Endothelial cell (in vitro differentiated cells): ENCODE results near the gene NANOGP8. TPM values are rescaled to one million over a fixed set of nuclear protein-coding genes. Genes with fewer than 3 reads are reported as not detected.

Experiments used
- DNase-seq: peaks from one replicate; pipeline ENCODE4 v3.0.0; 2021; ENCODE audit warnings: low spot score
- H3K27ac Mint-ChIP-seq: one replicate; pipeline ENCODE4 v1.8.0; 2021; ENCODE audit warnings: mixed read lengths, inconsistent platforms; ENCODE audit not compliant: unreplicated experiment
- H3K27me3 Mint-ChIP-seq: one replicate; pipeline ENCODE4 v1.8.0; 2021; ENCODE audit warnings: mild to moderate bottlenecking, moderate library complexity, mixed read lengths, inconsistent platforms; ENCODE audit not compliant: unreplicated experiment
- H3K36me3 Mint-ChIP-seq: one replicate; pipeline ENCODE4 v1.8.0; 2021; ENCODE audit warnings: mild to moderate bottlenecking, low read depth, mixed read lengths, inconsistent platforms; ENCODE audit not compliant: unreplicated experiment
- H3K4me1 Mint-ChIP-seq: one replicate; pipeline ENCODE4 v1.8.0; 2021; ENCODE audit warnings: mild to moderate bottlenecking, mixed read lengths, inconsistent platforms; ENCODE audit not compliant: unreplicated experiment
- H3K4me3 Mint-ChIP-seq: one replicate; pipeline ENCODE4 v1.8.0; 2021; ENCODE audit warnings: mild to moderate bottlenecking, mixed read lengths, inconsistent platforms; ENCODE audit not compliant: unreplicated experiment
- H3K9me3 Mint-ChIP-seq: one replicate; pipeline ENCODE4 v1.8.0; 2021; ENCODE audit warnings: mixed read lengths, inconsistent platforms; ENCODE audit not compliant: unreplicated experiment
- total RNA-seq: library from RNA; stranded (reverse); fragmentation: NEBNext Ultra II Directional; extraction: Animal tissue kit (Norgen Biotek cat#: 25700); gene quantifications from one replicate; pipeline ENCODE4 v1.2.1, GENCODE V29; 2021; ENCODE audit not compliant: unreplicated experiment
- TF ChIP-seq, protein P1 (sequence below): fragments of 200-600 bp; sonication (generic); IDR thresholded peaks from one replicate; pipeline ENCODE4 v1.5.0; 2021; ENCODE audit warnings: antibody characterized with exemption; ENCODE audit not compliant: unreplicated experiment

The NANOGP8 gene
- total RNA-seq, 1 donor from 2014 or later = 0.64 TPM

DNA sequence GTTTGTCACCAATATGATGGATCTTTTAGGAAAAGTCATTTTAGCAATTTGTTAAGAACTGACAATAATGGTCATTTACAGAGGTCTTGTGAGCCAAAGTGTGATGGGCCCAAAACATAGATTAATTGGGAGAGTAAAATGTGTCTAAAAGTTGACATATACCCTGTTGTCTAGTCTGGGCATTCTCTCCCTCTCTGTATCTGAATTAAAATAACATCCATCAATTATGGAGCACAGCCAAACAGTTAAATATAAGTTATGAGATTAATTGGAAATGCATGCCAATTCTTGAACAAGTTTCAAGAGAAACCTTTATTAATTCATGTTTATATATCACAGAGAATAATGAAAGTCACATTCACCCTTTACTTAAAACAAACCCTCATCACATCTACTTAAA lies 13.6 kb upstream of the NANOGP8 start:
- TF ChIP-seq, protein P1, sequence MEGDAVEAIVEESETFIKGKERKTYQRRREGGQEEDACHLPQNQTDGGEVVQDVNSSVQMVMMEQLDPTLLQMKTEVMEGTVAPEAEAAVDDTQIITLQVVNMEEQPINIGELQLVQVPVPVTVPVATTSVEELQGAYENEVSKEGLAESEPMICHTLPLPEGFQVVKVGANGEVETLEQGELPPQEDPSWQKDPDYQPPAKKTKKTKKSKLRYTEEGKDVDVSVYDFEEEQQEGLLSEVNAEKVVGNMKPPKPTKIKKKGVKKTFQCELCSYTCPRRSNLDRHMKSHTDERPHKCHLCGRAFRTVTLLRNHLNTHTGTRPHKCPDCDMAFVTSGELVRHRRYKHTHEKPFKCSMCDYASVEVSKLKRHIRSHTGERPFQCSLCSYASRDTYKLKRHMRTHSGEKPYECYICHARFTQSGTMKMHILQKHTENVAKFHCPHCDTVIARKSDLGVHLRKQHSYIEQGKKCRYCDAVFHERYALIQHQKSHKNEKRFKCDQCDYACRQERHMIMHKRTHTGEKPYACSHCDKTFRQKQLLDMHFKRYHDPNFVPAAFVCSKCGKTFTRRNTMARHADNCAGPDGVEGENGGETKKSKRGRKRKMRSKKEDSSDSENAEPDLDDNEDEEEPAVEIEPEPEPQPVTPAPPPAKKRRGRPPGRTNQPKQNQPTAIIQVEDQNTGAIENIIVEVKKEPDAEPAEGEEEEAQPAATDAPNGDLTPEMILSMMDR = no peak
- no peak for DNase-seq
- H3K36me3 Mint-ChIP-seq = no peaks in the 10 kb centered on the region
- no peak overlapping the region for H3K4me3 Mint-ChIP-seq
- H3K27ac Mint-ChIP-seq = no peak overlapping the region
- H3K4me1 Mint-ChIP-seq = no peaks in the 10 kb centered on the region
- H3K27me3 Mint-ChIP-seq = no peaks in the 10 kb centered on the region
- no peaks in the 10 kb centered on the region for H3K9me3 Mint-ChIP-seq

GRCh38 chr15:35095941-35096340 lies 10.8 kb upstream of the NANOGP8 start:
- Mint-ChIP-seq H3K27me3 (no peaks in the 10 kb centered on the region), H3K4me3 (no peak overlapping the region), H3K9me3 (no peaks in the 10 kb centered on the region), H3K27ac (no peak overlapping the region), H3K36me3 (no peaks in the 10 kb centered on the region), H3K4me1 (no peaks in the 10 kb centered on the region)
- no peak for DNase-seq
- TF ChIP-seq, protein P1 = no peak

- H3K4me1 Mint-ChIP-seq = no peaks in the 10 kb centered on the region
- no peak overlapping the region for H3K27ac Mint-ChIP-seq
- DNase-seq = no peak
- no peak overlapping the region for H3K4me3 Mint-ChIP-seq
- TF ChIP-seq, protein P1 = no peak
- no peaks in the 10 kb centered on the region for H3K27me3 Mint-ChIP-seq
- H3K36me3 Mint-ChIP-seq = no peaks in the 10 kb centered on the region
- no peaks in the 10 kb centered on the region for H3K9me3 Mint-ChIP-seq
Observed at GRCh38 chr15:35092846-35093245, 7.8 kb upstream of the NANOGP8 start.

GRCh38 chr15:35092311-35092710 lies 7.2 kb upstream of the NANOGP8 start:
- Mint-ChIP-seq H3K27ac (no peak overlapping the region), H3K4me3 (no peak overlapping the region), H3K27me3 (no peaks in the 10 kb centered on the region), H3K36me3 (no peaks in the 10 kb centered on the region), H3K4me1 (no peaks in the 10 kb centered on the region), H3K9me3 (no peaks in the 10 kb centered on the region)
- no peak for DNase-seq
- TF ChIP-seq, protein P1 = no peak

GRCh38 chr15:35090104-35090807 lies 5.2 kb upstream of the NANOGP8 start:
- H3K27ac Mint-ChIP-seq = no peak overlapping the region
- no peak overlapping the region for H3K4me3 Mint-ChIP-seq

More at GRCh38 chr15:35090104-35090807, 5.2 kb upstream of the NANOGP8 start:
- H3K4me1 Mint-ChIP-seq = no peaks in the 10 kb centered on the region
- H3K36me3 Mint-ChIP-seq = no peaks in the 10 kb centered on the region
- no peaks in the 10 kb centered on the region for H3K9me3 Mint-ChIP-seq
- TF ChIP-seq, protein P1 = no peak
- DNase-seq = no peak
- no peaks in the 10 kb centered on the region for H3K27me3 Mint-ChIP-seq
